ENCODE data around the gene ARHGEF11. TPM values are rescaled to one million over a fixed set of nuclear protein-coding genes. Genes with fewer than 3 reads are reported as not detected.

The ARHGEF11 gene
- total RNA-seq, 1 experiment from 2014 or later = 55.5 TPM

DNA sequence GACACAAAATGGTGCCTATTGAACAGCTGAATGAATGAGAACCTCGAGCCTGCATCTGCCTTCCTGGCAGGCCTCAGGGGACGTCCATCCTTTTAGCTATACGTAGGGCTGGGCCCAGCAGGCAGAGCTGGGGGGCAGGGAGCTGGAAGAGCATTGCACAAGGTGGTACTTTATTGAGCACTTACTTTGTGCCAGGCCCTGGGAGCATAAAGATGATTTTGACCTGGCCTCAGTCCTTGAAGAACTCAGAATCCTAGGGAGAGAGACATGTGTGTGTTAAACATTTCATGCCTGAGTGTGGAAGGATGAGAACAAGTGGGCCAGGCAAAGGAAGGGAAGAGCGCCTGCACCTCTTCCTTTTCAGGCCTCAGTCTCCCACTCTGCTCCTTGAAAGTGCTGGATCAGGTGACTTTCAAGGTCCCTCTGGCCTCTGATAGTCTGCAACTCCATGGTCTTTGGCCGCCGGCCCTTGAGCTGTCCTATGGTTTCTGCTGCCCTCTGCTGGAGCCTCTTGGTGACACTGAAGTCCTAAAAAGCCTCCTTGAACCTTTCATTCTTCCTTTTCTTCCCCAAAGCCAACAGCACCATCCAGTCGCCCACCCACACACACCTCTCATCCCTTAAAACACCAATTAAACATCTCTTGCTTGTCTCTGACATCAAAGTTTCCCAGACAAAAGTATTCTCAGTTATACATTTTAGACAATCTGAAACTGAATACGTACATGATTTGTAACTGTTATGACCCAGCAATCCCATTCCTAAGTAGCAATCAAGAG lies 155.6 kb downstream of the ARHGEF11 start:
- TF ChIP-seq TCF7L2 (IDR thresholded peaks at IDR 0.05; ENCODE audit: low read depth, low read length) = no peak
- TF ChIP-seq, protein P1, sequence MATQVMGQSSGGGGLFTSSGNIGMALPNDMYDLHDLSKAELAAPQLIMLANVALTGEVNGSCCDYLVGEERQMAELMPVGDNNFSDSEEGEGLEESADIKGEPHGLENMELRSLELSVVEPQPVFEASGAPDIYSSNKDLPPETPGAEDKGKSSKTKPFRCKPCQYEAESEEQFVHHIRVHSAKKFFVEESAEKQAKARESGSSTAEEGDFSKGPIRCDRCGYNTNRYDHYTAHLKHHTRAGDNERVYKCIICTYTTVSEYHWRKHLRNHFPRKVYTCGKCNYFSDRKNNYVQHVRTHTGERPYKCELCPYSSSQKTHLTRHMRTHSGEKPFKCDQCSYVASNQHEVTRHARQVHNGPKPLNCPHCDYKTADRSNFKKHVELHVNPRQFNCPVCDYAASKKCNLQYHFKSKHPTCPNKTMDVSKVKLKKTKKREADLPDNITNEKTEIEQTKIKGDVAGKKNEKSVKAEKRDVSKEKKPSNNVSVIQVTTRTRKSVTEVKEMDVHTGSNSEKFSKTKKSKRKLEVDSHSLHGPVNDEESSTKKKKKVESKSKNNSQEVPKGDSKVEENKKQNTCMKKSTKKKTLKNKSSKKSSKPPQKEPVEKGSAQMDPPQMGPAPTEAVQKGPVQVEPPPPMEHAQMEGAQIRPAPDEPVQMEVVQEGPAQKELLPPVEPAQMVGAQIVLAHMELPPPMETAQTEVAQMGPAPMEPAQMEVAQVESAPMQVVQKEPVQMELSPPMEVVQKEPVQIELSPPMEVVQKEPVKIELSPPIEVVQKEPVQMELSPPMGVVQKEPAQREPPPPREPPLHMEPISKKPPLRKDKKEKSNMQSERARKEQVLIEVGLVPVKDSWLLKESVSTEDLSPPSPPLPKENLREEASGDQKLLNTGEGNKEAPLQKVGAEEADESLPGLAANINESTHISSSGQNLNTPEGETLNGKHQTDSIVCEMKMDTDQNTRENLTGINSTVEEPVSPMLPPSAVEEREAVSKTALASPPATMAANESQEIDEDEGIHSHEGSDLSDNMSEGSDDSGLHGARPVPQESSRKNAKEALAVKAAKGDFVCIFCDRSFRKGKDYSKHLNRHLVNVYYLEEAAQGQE (IDR thresholded peaks at IDR 0.05; ENCODE audit: insufficient read depth in 1 of 2, low read depth in 2 of 2, low read length in 1 of 2) = no peak
- TF ChIP-seq, protein P2, sequence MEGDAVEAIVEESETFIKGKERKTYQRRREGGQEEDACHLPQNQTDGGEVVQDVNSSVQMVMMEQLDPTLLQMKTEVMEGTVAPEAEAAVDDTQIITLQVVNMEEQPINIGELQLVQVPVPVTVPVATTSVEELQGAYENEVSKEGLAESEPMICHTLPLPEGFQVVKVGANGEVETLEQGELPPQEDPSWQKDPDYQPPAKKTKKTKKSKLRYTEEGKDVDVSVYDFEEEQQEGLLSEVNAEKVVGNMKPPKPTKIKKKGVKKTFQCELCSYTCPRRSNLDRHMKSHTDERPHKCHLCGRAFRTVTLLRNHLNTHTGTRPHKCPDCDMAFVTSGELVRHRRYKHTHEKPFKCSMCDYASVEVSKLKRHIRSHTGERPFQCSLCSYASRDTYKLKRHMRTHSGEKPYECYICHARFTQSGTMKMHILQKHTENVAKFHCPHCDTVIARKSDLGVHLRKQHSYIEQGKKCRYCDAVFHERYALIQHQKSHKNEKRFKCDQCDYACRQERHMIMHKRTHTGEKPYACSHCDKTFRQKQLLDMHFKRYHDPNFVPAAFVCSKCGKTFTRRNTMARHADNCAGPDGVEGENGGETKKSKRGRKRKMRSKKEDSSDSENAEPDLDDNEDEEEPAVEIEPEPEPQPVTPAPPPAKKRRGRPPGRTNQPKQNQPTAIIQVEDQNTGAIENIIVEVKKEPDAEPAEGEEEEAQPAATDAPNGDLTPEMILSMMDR (IDR thresholded peaks at IDR 0.05) = peak; percentile 93
- CTCF ChIA-PET = interaction anchor here (0.5 to 3.1 kb wide), 9 partner anchors 9 to 200 kb away, joined by 3 to 15 read pairs (median 4); partner anchors contain the start of gene NTRK1
- Histone ChIP-seq H3K9me3 (ENCODE audit: control insufficient read depth, insufficient read depth, low read depth, low read length) (no peaks in the 10 kb centered on the region), H3K4me3 (ENCODE audit: low read depth in 2 of 2, low read length in 2 of 2) (no peak overlapping the region), H3K27me3 (ENCODE audit: control insufficient read depth, insufficient read depth, low read length) (no peaks in the 10 kb centered on the region), H3K27ac (ENCODE audit: low read length) (no peak overlapping the region), H3K36me3 (ENCODE audit: control insufficient read depth, insufficient read depth, low read length) (no peaks in the 10 kb centered on the region), H3K4me1 (ENCODE audit: control insufficient read depth, insufficient read depth, low read length) (peaks cover 18% of the 10 kb centered on the region)
- POLR2A ChIA-PET = no interaction called here
- in situ Hi-C loops (cut with HindIII; ENCODE audit: low pct_unique_long_range_greater_than_20kb, low sequenced_read_pairs) = no loop called here
- intact Hi-C loops (cut with micrococcal nuclease; ENCODE audit: unreplicated experiment) = loop anchor here (1.0 kb wide), 1 partner anchor 93 kb away; no protein-coding TSS in a partner anchor
- peak; percentile 39 for ATAC-seq
- DNase-seq (ENCODE audit: low read depth, low spot score) = peak; percentile 69
- no TSS peak for BruUV-seq (replicated peaks)

GRCh38 chr1:156887734-156888133 lies 157.8 kb downstream of the ARHGEF11 start:
- CTCF ChIA-PET = interaction anchor here (0.6 kb wide), 1 partner anchor 24 kb away, joined by 9 read pairs; no protein-coding TSS in a partner anchor
- ATAC-seq (no peak), DNase-seq (ENCODE audit: low read depth, low spot score) (no peak)
- intact Hi-C loops (cut with micrococcal nuclease; ENCODE audit: unreplicated experiment) (no loop called here), in situ Hi-C loops (cut with HindIII; ENCODE audit: low pct_unique_long_range_greater_than_20kb, low sequenced_read_pairs) (no loop called here)
- H3K4me3 ChIP-seq (ENCODE audit: low read depth in 2 of 2, low read length in 2 of 2) = no peak overlapping the region
- H3K27ac ChIP-seq (ENCODE audit: low read length) = no peak overlapping the region
- no TSS peak for BruUV-seq (replicated peaks)
- H3K4me1 ChIP-seq (ENCODE audit: control insufficient read depth, insufficient read depth, low read length) = no peaks in the 10 kb centered on the region; the same call in 1 of the 2 replicates
- no peaks in the 10 kb centered on the region for H3K36me3 ChIP-seq (ENCODE audit: control insufficient read depth, insufficient read depth, low read length)
- POLR2A ChIA-PET = interaction anchor here (0.6 kb wide), 1 partner anchor 47 kb away, joined by 3 read pairs; no protein-coding TSS in a partner anchor
- H3K27me3 ChIP-seq (ENCODE audit: control insufficient read depth, insufficient read depth, low read length) = no peaks in the 10 kb centered on the region
- H3K9me3 ChIP-seq (ENCODE audit: control insufficient read depth, insufficient read depth, low read depth, low read length) = no peaks in the 10 kb centered on the region
- TF ChIP-seq, protein P1 (IDR thresholded peaks at IDR 0.05; ENCODE audit: insufficient read depth in 1 of 2, low read depth in 2 of 2, low read length in 1 of 2) = no peak
- TF ChIP-seq POLR2AphosphoS5 (IDR thresholded peaks at IDR 0.05; ENCODE audit: low read depth, low read length) (no peak), SIN3A (IDR thresholded peaks at IDR 0.05; ENCODE audit: borderline replicate concordance, insufficient read depth, low read depth, low read length) (no peak), TCF7L2 (IDR thresholded peaks at IDR 0.05; ENCODE audit: low read depth, low read length) (no peak)
- TF ChIP-seq, protein P2 (IDR thresholded peaks at IDR 0.05) = no peak
